ENCODE results near the gene TMEM270. TPM values are rescaled to one million over a fixed set of nuclear protein-coding genes. Genes with fewer than 3 reads are reported as not detected.
"Not testable (repeated sequence)": the region's sequence is repeated elsewhere in the genome, so short reads cannot be mapped to it uniquely, and the experiment has no call there.

The TMEM270 gene
- total and polyA plus RNA-seq, 7 donors = 0.39 TPM; not detected in 6

DNA sequence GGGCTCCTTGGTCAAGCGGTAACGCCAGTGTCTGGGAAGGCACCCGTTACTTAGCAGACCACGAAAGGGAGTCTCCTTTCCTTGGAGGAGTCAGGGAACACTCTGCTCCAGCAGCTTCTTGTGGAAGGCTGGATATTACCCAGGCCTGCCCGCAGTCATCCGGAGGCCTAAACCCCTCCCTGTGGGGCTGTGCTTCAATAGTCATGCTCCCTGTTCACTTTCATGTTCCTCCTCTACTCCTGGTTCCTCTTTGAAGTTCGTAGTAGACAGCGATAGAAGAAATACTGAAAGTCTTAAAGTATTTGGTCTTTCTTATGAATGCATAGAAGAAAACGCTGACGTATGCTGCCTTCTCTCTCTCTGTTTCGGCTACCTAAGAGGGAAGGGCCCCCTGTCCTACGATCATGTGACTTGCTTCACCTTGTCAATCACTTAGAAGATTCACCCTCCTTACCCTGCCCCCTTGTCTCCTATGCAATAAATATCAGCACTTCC is 15.2 kb upstream of the TMEM270 start:
- not testable (repeated sequence) for H3K27me3 ChIP-seq, H3K36me3 ChIP-seq, H3K9me3 ChIP-seq
- peak; percentile 81 for DNase-seq
- intact Hi-C loops (cut with DNase I) = loop anchor here (10.0 kb wide), 1 partner anchor 111 kb away; the partner anchor contains the start of gene ABHD11
- peak overlapping the region in 3 of 4 donors; percentile 10 to 82 (median 77) for H3K27ac ChIP-seq
- TF ChIP-seq EP300 (IDR thresholded peaks at IDR 0.05) = peak in 2 of 4 donors; percentile 41 to 75
- TF ChIP-seq POLR2A (IDR thresholded peaks at IDR 0.05) = peak in 1 of 2 donors; percentile 15
- TF ChIP-seq POLR2AphosphoS5 (IDR thresholded peaks at IDR 0.05) = peak; percentile 30 to 80 (median 67)
- WGBS, 2 donors = 67 to 88% methylated on average over 12 of the region's 12 CpGs
- H3K4me3 ChIP-seq = peak overlapping the region in 1 of 4 donors; percentile 7
- peaks cover 0 to 52% (median 29%) of the 10 kb centered on the region in 4 donors for H3K4me1 ChIP-seq

DNA sequence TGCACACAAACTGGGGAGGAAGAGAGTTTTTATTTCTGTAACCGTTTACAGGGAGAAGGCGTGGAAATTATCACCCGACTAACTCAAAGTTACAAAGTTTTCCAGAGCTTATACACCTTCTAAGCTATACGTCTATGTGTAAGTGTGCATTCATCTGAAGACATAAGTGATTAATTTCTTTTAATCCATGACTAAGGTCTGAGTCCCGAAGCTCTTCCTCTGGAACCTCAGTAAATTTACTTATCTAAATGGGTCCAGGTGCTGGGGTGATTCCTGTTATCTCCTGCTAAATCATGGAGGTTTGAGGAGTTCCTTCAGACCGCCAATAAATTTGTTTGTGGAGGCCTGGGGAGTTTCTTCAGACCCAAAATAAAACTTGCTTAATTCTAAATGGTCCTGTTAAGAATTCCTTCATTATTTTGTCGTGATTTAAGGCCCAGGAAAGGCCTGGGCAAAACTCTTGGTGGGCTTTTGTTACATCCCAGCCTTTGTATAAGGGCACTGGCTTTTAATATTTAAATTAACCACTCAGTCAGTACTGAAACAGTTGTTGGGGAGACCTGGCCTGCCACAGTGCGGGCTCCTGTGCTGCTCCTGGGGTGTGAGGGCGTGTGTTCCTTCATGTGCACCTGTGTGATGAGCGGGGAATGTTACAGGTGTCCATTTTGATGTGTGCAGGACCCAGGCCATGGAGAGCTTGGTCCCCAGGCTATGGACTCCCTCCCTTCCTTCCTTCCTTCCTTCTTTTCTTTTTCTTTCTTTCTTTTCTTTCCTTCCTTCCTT is 12.8 kb upstream of the TMEM270 start:
- intact Hi-C loops (cut with DNase I) = loop anchor here (10.0 kb wide), 1 partner anchor 113 kb away; the partner anchor contains the start of gene ABHD11
- DNase-seq = no peak
- TF ChIP-seq, protein P1, sequence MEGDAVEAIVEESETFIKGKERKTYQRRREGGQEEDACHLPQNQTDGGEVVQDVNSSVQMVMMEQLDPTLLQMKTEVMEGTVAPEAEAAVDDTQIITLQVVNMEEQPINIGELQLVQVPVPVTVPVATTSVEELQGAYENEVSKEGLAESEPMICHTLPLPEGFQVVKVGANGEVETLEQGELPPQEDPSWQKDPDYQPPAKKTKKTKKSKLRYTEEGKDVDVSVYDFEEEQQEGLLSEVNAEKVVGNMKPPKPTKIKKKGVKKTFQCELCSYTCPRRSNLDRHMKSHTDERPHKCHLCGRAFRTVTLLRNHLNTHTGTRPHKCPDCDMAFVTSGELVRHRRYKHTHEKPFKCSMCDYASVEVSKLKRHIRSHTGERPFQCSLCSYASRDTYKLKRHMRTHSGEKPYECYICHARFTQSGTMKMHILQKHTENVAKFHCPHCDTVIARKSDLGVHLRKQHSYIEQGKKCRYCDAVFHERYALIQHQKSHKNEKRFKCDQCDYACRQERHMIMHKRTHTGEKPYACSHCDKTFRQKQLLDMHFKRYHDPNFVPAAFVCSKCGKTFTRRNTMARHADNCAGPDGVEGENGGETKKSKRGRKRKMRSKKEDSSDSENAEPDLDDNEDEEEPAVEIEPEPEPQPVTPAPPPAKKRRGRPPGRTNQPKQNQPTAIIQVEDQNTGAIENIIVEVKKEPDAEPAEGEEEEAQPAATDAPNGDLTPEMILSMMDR (IDR thresholded peaks at IDR 0.05) = no peak
- TF ChIP-seq POLR2A (IDR thresholded peaks at IDR 0.05) = no peak
- no peak for TF ChIP-seq EP300 (IDR thresholded peaks at IDR 0.05)
- no peak for TF ChIP-seq POLR2AphosphoS5 (IDR thresholded peaks at IDR 0.05)
- H3K4me3 ChIP-seq = no peak overlapping the region
- H3K36me3 ChIP-seq = no peaks in the 10 kb centered on the region
- H3K27ac ChIP-seq = peak overlapping the region in 1 of 4 donors; percentile 6
- 83 to 87% methylated on average over 10 of the region's 10 CpGs for WGBS, 2 donors
- no peaks in the 10 kb centered on the region for H3K27me3 ChIP-seq
- no peaks in the 10 kb centered on the region for H3K9me3 ChIP-seq
- H3K4me1 ChIP-seq = peaks cover 0 to 48% (median 30%) of the 10 kb centered on the region in 4 donors

DNA sequence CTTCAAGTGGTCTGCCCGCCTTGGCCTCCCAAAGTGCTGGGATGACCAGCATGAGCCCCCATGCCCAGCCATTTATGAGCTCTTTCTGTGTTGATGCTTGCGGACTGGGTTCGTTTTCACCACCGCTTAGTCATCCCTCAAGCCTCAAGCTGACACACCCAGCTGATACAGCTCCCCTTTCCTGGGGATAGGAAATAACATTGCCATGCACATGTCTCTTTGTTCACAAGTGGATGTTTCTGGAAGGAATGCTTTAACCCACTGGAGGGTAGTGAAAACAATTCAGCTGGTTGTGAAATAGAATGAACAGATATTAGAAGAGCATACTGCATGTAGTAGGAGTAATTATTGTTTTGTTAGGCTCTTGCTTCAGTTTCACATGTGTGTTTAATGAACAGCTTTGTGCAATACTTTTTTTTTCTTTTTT is 10.2 kb upstream of the TMEM270 start:
- peak in 1 of 4 donors; percentile 16 for TF ChIP-seq EP300 (IDR thresholded peaks at IDR 0.05)
- peak in 3 of 4 donors; percentile 6 to 80 (median 17) for TF ChIP-seq POLR2AphosphoS5 (IDR thresholded peaks at IDR 0.05)
- TF ChIP-seq POLR2A (IDR thresholded peaks at IDR 0.05) = no peak
- TF ChIP-seq, protein P1 (IDR thresholded peaks at IDR 0.05) = no peak
- intact Hi-C loops (cut with DNase I) = no loop called here
- WGBS, 2 donors = 28 to 54% methylated on average over 4 of the region's 4 CpGs
- Histone ChIP-seq H3K4me3 (no peak overlapping the region), H3K9me3 (no peaks in the 10 kb centered on the region), H3K27ac (peak overlapping the region; percentile 19 to 81 (median 75)), H3K4me1 (peaks cover 0 to 44% (median 29%) of the 10 kb centered on the region in 4 donors), H3K27me3 (no peaks in the 10 kb centered on the region), H3K36me3 (no peaks in the 10 kb centered on the region)
- DNase-seq = no peak

DNA sequence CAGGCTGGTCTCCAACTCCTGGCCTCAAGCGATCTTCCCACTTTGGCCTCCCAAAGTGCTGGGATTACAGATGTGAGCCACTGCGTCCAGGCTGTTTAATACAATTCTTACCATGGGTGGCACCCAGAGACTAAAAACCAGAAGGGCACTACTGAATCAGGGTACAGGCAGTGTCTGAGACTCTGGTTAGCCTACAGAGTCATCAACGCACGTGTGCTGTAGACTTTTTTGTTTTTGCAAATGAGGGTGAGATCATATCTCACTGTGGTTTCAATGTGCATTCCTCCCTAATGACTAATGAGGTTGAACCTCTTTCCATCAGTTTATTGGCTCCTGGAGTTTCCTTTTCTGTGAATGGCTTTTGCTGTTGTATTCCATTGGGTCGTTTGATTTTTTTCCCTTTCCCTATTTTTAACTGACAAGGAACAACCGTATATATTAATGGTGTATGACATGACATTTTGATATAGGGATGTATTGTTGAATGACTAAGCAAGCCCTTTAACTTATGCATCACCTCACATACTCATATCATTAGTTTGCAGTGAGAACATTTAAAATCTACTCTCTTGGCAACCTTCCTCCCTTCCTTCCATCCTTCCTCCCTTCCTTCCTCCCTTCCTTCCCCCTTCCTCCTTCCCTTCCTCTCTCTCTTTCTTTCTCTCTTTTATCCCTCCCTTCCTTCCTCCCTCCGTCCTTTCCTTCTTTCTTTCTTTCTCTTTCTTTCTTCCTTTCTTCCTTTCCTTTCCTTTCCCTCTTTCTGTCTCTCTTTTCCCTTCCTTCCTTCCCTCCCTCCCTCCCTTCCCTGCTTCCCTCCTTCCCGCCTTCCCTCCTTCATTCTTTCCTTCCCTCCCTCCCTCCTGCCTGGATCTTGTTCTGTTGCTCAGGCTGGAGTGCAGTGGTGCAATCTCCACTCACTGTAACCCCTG is 9.3 kb upstream of the TMEM270 start:
- peaks cover 0 to 39% (median 28%) of the 10 kb centered on the region in 4 donors for H3K4me1 ChIP-seq
- no peaks in the 10 kb centered on the region for H3K36me3 ChIP-seq
- WGBS, 2 donors = 40 to 48% methylated on average over 8 of the region's 8 CpGs
- H3K9me3 ChIP-seq = no peaks in the 10 kb centered on the region
- peak overlapping the region; percentile 19 to 81 (median 75) for H3K27ac ChIP-seq
- no peak for DNase-seq
- H3K4me3 ChIP-seq = no peak overlapping the region
- TF ChIP-seq POLR2A (IDR thresholded peaks at IDR 0.05) (no peak), POLR2AphosphoS5 (IDR thresholded peaks at IDR 0.05) (peak in 1 of 4 donors; percentile 76)
- intact Hi-C loops (cut with DNase I) = no loop called here
- no peaks in the 10 kb centered on the region for H3K27me3 ChIP-seq

DNA sequence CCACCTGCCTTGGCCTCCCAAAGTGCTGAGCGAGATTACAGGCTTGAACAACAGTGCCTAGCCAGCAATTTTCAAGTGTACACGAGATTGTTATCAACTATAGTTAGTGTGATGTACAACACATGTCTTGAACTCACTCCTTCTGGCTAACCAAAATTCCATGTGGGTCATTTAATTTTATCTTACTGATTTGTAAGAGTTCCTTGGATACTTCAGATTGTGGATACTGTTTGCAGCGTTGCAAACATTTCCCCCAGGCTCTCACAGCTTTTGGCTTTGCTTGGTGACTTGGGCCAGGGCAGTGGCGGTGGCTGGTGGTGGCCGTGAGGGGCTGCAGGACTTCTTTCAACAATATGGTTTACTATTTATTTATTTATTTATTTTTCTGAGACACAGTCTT is 8.5 kb upstream of the TMEM270 start:
- intact Hi-C loops (cut with DNase I) = no loop called here
- TF ChIP-seq EP300 (IDR thresholded peaks at IDR 0.05) (no peak), POLR2AphosphoS5 (IDR thresholded peaks at IDR 0.05) (no peak), POLR2A (IDR thresholded peaks at IDR 0.05) (no peak)
- TF ChIP-seq, protein P1 (IDR thresholded peaks at IDR 0.05) = no peak
- no peaks in the 10 kb centered on the region for H3K27me3 ChIP-seq
- H3K27ac ChIP-seq = peak overlapping the region in 3 of 4 donors; percentile 32 to 81 (median 78)
- no peak for DNase-seq
- H3K36me3 ChIP-seq = no peaks in the 10 kb centered on the region
- peaks cover 0 to 39% (median 28%) of the 10 kb centered on the region in 4 donors for H3K4me1 ChIP-seq
- WGBS, 2 donors = 80 to 85% methylated on average over 5 of the region's 5 CpGs
- H3K9me3 ChIP-seq = no peaks in the 10 kb centered on the region
- no peak overlapping the region for H3K4me3 ChIP-seq

Data from sigmoid colon (tissue), 7 donors.